ENCODE results near the gene MS4A18.
A peak's percentile ranks its signal among the peaks of the same experiment; 100 is the strongest.
"Not testable (repeated sequence)": the region's sequence is repeated elsewhere in the genome, so short reads cannot be mapped to it uniquely, and the experiment has no call there.

MS4A18 gene

DNA sequence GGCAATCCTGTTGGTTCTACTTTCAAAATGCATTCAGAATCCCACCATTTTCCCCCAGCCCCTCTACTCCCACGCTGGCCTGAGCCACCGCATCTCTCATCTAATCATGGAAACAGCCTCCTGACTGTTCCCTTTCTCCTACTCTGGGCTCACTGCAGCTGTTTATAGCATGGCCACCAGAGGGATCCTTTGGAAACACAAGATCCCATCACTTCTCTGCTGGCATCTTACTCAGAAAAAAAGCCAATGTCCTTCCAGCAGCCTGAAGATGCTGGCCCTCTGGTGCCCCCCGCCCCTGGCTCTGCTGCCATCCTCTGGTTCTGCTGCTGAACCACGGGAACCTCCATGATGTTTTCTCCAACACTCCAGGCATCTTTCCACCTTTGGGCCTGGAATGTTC lies 14.0 kb upstream of the MS4A18 start:
- in situ Hi-C loops (cut with HindIII; ENCODE audit: low pct_unique_long_range_greater_than_20kb, low sequenced_read_pairs) = no loop called here
- DNase-seq (ENCODE audit: low read depth in 1 of 2, low spot score in 1 of 2) = peak; percentile 56 to 77
- no peak for TF ChIP-seq JUND (IDR thresholded peaks at IDR 0.05; ENCODE audit: low read depth)

DNA sequence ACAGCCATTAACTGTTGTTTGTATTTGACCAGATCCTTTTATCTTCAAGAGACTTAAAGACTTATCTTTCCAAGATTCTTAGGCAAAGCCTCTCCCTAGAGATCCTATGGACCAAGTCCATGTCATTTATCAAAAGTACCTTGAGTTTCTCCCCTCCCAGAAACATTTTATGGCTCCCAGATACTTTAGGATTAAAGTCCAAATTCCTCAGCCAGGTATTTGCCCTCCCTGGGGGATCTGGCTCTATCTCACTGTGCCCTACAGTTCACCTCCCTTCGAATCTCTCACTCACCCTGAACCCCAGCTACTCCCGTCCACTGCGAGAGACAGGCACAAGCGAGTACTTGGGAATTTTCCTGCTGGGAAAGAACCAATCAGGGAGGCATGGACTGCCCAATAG lies 13.2 kb upstream of the MS4A18 start:
- TF ChIP-seq JUND (IDR thresholded peaks at IDR 0.05; ENCODE audit: low read depth) = no peak
- no peak for DNase-seq (ENCODE audit: low read depth in 1 of 2, low spot score in 1 of 2)
- in situ Hi-C loops (cut with HindIII; ENCODE audit: low pct_unique_long_range_greater_than_20kb, low sequenced_read_pairs) = no loop called here

- in situ Hi-C loops (cut with HindIII; ENCODE audit: low pct_unique_long_range_greater_than_20kb, low sequenced_read_pairs); DNase-seq (ENCODE audit: low read depth in 1 of 2, low spot score in 1 of 2): not testable (repeated sequence)
These were observed 11.1 kb upstream of the MS4A18 start for GRCh38 chr11:60713423-60713822.

DNA sequence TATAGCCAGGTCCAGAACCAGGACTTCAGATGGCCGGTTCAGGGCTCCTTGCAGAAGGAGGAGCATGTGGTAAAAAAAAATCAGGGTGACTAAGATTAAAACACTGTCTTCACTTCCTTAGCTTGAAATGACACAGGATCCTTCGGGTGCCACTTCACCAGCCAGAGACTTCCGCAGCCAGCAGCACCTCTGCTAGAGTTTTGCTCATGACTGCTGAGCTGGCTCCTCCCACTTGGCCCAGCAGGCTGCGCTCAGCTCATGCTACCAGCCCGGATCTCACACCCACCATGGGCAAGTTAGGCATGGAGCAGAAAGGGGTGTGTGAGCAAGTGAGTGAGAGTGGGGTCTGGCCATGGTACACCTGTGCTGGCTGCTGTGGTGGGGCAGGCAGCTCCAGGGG lies 6.6 kb upstream of the MS4A18 start:
- in situ Hi-C loops (cut with HindIII; ENCODE audit: low pct_unique_long_range_greater_than_20kb, low sequenced_read_pairs) = no loop called here
- no peak for TF ChIP-seq JUND (IDR thresholded peaks at IDR 0.05; ENCODE audit: low read depth)
- DNase-seq (ENCODE audit: low read depth in 1 of 2, low spot score in 1 of 2) = no peak

GRCh38 chr11:60718524-60719316 lies 5.8 kb upstream of the MS4A18 start:
- in situ Hi-C loops (cut with HindIII; ENCODE audit: low pct_unique_long_range_greater_than_20kb, low sequenced_read_pairs) = no loop called here
- TF ChIP-seq JUND (IDR thresholded peaks at IDR 0.05; ENCODE audit: low read depth) = no peak
- DNase-seq (ENCODE audit: low read depth in 1 of 2, low spot score in 1 of 2) = no peak

- in situ Hi-C loops (cut with HindIII; ENCODE audit: low pct_unique_long_range_greater_than_20kb, low sequenced_read_pairs) = no loop called here
- no peak for DNase-seq (ENCODE audit: low read depth in 1 of 2, low spot score in 1 of 2)
- no peak for TF ChIP-seq JUND (IDR thresholded peaks at IDR 0.05; ENCODE audit: low read depth)
These were observed 5.1 kb upstream of the MS4A18 start for GRCh38 chr11:60719391-60719790.

- in situ Hi-C loops (cut with HindIII; ENCODE audit: low pct_unique_long_range_greater_than_20kb, low sequenced_read_pairs) = no loop called here
These were observed 4.1 kb upstream of the MS4A18 start for GRCh38 chr11:60720460-60720859.

DNA sequence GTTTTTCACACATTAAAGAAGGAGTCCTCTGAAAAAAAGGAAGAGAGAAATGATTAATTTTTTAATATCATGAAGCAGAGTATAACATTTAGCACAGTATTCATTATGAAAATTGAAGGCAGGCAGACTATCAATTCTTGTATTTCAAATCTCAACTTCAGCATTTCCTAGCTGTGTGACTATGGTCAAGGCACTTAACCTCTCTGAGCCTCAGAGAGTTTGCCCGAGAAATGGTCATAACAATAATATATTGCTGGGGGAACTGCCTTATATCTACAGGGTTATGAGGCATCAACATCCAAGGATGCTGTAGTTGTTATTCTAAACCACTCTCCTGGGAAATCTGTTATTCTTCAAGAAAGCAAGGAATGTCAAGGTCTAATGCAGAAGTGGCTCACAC lies 1.1 kb downstream of the MS4A18 start:
- DNase-seq (ENCODE audit: low read depth in 1 of 2, low spot score in 1 of 2) = no peak
- in situ Hi-C loops (cut with HindIII; ENCODE audit: low pct_unique_long_range_greater_than_20kb, low sequenced_read_pairs) = no loop called here
- no peak for TF ChIP-seq JUND (IDR thresholded peaks at IDR 0.05; ENCODE audit: low read depth)

More at GRCh38 chr11:60720460-60720859, 4.1 kb upstream of the MS4A18 start:
- TF ChIP-seq JUND (IDR thresholded peaks at IDR 0.05; ENCODE audit: low read depth) = no peak
- no peak for DNase-seq (ENCODE audit: low read depth in 1 of 2, low spot score in 1 of 2)

DNA sequence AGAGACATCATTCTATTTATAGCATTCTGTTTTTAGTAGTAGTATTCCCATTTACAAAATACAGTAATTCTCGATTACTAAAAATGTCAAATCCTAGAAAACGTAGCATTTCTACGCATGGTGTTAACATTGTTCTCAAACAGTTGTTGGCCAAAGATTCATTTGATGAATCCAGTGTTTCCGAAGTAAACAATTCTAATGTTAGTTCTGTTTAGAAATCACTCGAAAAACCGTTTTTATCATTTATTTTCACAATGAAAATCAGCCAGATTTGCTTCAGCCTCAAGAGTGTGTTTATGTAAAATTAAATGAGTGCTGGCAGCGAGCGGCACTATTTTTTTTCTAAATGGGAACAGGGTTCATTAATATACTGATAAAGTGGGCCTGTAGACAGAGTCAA lies 7.1 kb downstream of the MS4A18 start:
- no peak for DNase-seq (ENCODE audit: low read depth in 1 of 2, low spot score in 1 of 2)
- TF ChIP-seq JUND (IDR thresholded peaks at IDR 0.05; ENCODE audit: low read depth) = no peak
- in situ Hi-C loops (cut with HindIII; ENCODE audit: low pct_unique_long_range_greater_than_20kb, low sequenced_read_pairs) = no loop called here

DNA sequence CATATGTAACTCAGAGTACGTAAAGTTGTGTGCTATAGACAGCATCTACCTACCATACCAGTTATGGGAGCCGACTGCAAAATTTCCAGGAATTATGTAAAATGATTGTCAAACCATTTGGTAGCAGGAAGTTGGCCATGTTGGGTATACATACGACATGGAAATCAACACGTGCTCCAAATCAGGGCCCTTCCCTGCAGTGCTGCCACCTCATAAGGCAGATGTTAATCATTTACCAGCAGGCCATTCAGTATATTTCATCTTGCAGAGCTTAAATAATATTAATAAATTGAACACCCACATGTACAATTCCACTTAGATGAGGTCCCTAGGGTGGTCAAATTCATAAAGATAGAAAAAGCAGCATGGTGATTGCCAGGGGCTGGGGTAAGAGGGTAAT lies 9.8 kb downstream of the MS4A18 start:
- DNase-seq (ENCODE audit: low read depth in 1 of 2, low spot score in 1 of 2) = no peak
- in situ Hi-C loops (cut with HindIII; ENCODE audit: low pct_unique_long_range_greater_than_20kb, low sequenced_read_pairs) = no loop called here

GRCh38 chr11:60739114-60739513 lies 14.6 kb downstream of the MS4A18 start:
- in situ Hi-C loops (cut with HindIII; ENCODE audit: low pct_unique_long_range_greater_than_20kb, low sequenced_read_pairs) = no loop called here
- no peak for DNase-seq (ENCODE audit: low read depth in 1 of 2, low spot score in 1 of 2)

More for the DNA sequence above, 9.8 kb downstream of the MS4A18 start:
- TF ChIP-seq JUND (IDR thresholded peaks at IDR 0.05; ENCODE audit: low read depth) = no peak

GRCh38 chr11:60740573-60740972 lies 16.1 kb downstream of the MS4A18 start:
- in situ Hi-C loops (cut with HindIII; ENCODE audit: low pct_unique_long_range_greater_than_20kb, low sequenced_read_pairs) = no loop called here
- no peak for TF ChIP-seq JUND (IDR thresholded peaks at IDR 0.05; ENCODE audit: low read depth)
- peak; percentile 60 to 95 for DNase-seq (ENCODE audit: low read depth in 1 of 2, low spot score in 1 of 2)

More at GRCh38 chr11:60739114-60739513, 14.6 kb downstream of the MS4A18 start:
- no peak for TF ChIP-seq JUND (IDR thresholded peaks at IDR 0.05; ENCODE audit: low read depth)

DNA sequence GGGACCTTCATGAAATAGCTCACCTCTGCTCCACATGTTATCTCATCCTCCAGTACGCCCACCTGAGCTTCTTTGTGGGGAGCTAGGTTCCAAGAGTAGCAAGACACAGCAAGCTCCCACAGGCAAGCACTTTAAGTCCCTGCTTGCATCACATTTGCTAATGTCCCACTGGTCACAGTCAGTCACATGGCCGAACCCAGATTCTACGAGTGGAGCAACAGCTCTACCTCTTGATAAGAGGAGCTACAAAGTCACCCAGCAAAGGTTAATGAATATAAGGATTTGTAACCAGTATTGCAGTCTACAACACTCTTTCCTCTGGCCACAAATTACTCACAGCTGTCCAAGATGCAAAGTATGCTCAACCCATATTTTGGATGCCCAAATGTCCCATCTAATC lies 16.9 kb downstream of the MS4A18 start:
- DNase-seq (ENCODE audit: low read depth in 1 of 2, low spot score in 1 of 2) = no peak
- in situ Hi-C loops (cut with HindIII; ENCODE audit: low pct_unique_long_range_greater_than_20kb, low sequenced_read_pairs) = no loop called here

GRCh38 chr11:60743058-60743457 lies 18.5 kb downstream of the MS4A18 start:
- no peak for TF ChIP-seq JUND (IDR thresholded peaks at IDR 0.05; ENCODE audit: low read depth)
- in situ Hi-C loops (cut with HindIII; ENCODE audit: low pct_unique_long_range_greater_than_20kb, low sequenced_read_pairs) = no loop called here
- peak in 1 of 2 experiments; percentile 60 for DNase-seq (ENCODE audit: low read depth in 1 of 2, low spot score in 1 of 2)

More for the DNA sequence above, 16.9 kb downstream of the MS4A18 start:
- TF ChIP-seq JUND (IDR thresholded peaks at IDR 0.05; ENCODE audit: low read depth) = no peak
